GM19238 (cell line): ENCODE results near the gene SYNPO.
A peak's percentile ranks its signal among the peaks of the same experiment; 100 is the strongest.

Experiments used
- DNase-seq: peaks from one replicate; pipeline ENCODE4 v3.0.0; 2011; ENCODE audit warnings: low spot score; ENCODE audit not compliant: insufficient read length

Gene SYNPO

GRCh38 chr5:150625164-150625535, 15.3 kb upstream of the SYNPO start:
- DNase-seq, result no peak

GRCh38 chr5:150625831-150626746, 14.4 kb upstream of the SYNPO start:
- DNase-seq, result peak; percentile 72

GRCh38 chr5:150626853-150627276, 13.6 kb upstream of the SYNPO start:
- no peak for DNase-seq

- DNase-seq, result no peak
Measured at GRCh38 chr5:150627731-150628545, 12.5 kb upstream of the SYNPO start.

GRCh38 chr5:150628936-150629485, 11.4 kb upstream of the SYNPO start:
- DNase-seq, result no peak

- DNase-seq, result no peak
Measured at GRCh38 chr5:150630016-150630415, 10.4 kb upstream of the SYNPO start.

GRCh38 chr5:150630461-150631325, 9.8 kb upstream of the SYNPO start:
- no peak for DNase-seq

- no peak for DNase-seq
Measured at GRCh38 chr5:150631326-150631701, 9.1 kb upstream of the SYNPO start.

GRCh38 chr5:150632305-150633160, 7.9 kb upstream of the SYNPO start:
- DNase-seq, result no peak

- DNase-seq, result no peak
Measured at GRCh38 chr5:150633429-150633828, 7.0 kb upstream of the SYNPO start.

GRCh38 chr5:150636391-150637244, 3.8 kb upstream of the SYNPO start:
- DNase-seq, result no peak

- DNase-seq, result no peak
Measured at GRCh38 chr5:150637245-150638052, 3.0 kb upstream of the SYNPO start.

GRCh38 chr5:150638053-150638444, 2.4 kb upstream of the SYNPO start:
- DNase-seq, result no peak

- no peak for DNase-seq
Measured at GRCh38 chr5:150638488-150639376, 1.7 kb upstream of the SYNPO start.

- DNase-seq, result no peak
Measured at GRCh38 chr5:150639377-150639692, 1.1 kb upstream of the SYNPO start.

GRCh38 chr5:150639751-150640150, 709 bp upstream of the SYNPO start:
- no peak for DNase-seq

- DNase-seq, result no peak
Measured at GRCh38 chr5:150641006-150641570, 628 bp downstream of the SYNPO start.
